HFF-Myc (cell line): ENCODE results near the gene HP.

ENCODE experiments used
- DNase-seq: peaks from one replicate; pipeline ENCODE4 v3.0.0-alpha.2; 2011; ENCODE audit warnings: low read depth; ENCODE audit errors: extremely low read depth
- H3K4me3 ChIP-seq: replicated peaks from 2 replicates; pipeline ENCODE4 v1.5.1; 2011; ENCODE audit warnings: low read depth, mild to moderate bottlenecking, control low read depth, low read length
- CTCF ChIP-seq: IDR thresholded peaks from 2 replicates; pipeline ENCODE4 v1.5.1; 2012; ENCODE audit warnings: mild to moderate bottlenecking, low read depth, low read length, control low read depth; ENCODE audit errors: missing control alignments

HP gene

GRCh38 chr16:72025404-72026114 lies 28.7 kb upstream of the HP start:
- no peak for DNase-seq
- H3K4me3 ChIP-seq = no peak overlapping the region
- TF ChIP-seq CTCF = no peak

- H3K4me3 ChIP-seq = no peak overlapping the region
- TF ChIP-seq CTCF = no peak
- DNase-seq = no peak
Observed at GRCh38 chr16:72027669-72028378, 26.5 kb upstream of the HP start.

- no peak for TF ChIP-seq CTCF
Observed at GRCh38 chr16:72029567-72030271, 24.6 kb upstream of the HP start.

GRCh38 chr16:72033437-72033836 lies 20.9 kb upstream of the HP start:
- no peak overlapping the region for H3K4me3 ChIP-seq
- no peak for TF ChIP-seq CTCF
- no peak for DNase-seq

More at GRCh38 chr16:72029567-72030271, 24.6 kb upstream of the HP start:
- DNase-seq = no peak
- H3K4me3 ChIP-seq = no peak overlapping the region

- no peak overlapping the region for H3K4me3 ChIP-seq
- no peak for DNase-seq
- TF ChIP-seq CTCF = no peak
Observed at GRCh38 chr16:72036098-72036497, 18.2 kb upstream of the HP start.

GRCh38 chr16:72042157-72042660 lies 12.1 kb upstream of the HP start:
- H3K4me3 ChIP-seq = no peak overlapping the region
- DNase-seq = peak; percentile 11
- no peak for TF ChIP-seq CTCF
